Activated effector memory CD4-positive, alpha-beta T cell treated with anti-CD3 and anti-CD28 coated beads, Interleukin-2, amount 50 U/mL, for 16 hours (primary cell): ENCODE measurements around the gene CDH7.

Source experiments
- DNase-seq: peaks from one replicate; pipeline ENCODE4 v3.0.0-alpha.2; 2020

CDH7 gene

GRCh38 chr18:65750389-65751154, at the start of gene CDH7:
Gene CDH7 (plus strand): TSS chr18:65751012. CDS start chr18:65762843, 11,831 bp downstream.
- DNase-seq: no peak

- no peak for DNase-seq
These were observed 46.8 kb upstream of the CDH7 start for GRCh38 chr18:65704046-65704445.

GRCh38 chr18:65706646-65707045, 44.2 kb upstream of the CDH7 start:
- no peak for DNase-seq

- DNase-seq: no peak
These were observed 39.3 kb upstream of the CDH7 start for GRCh38 chr18:65711493-65711892.

- DNase-seq: no peak
These were observed 29.2 kb upstream of the CDH7 start for GRCh38 chr18:65721619-65722018.

- no peak for DNase-seq
These were observed 25.4 kb upstream of the CDH7 start for GRCh38 chr18:65725251-65726050.

GRCh38 chr18:65735155-65735554, 15.7 kb upstream of the CDH7 start:
- no peak for DNase-seq

GRCh38 chr18:65737471-65737955, 13.3 kb upstream of the CDH7 start:
- DNase-seq: no peak

GRCh38 chr18:65746936-65747335, 3.9 kb upstream of the CDH7 start:
- no peak for DNase-seq

- no peak for DNase-seq
These were observed 2.5 kb upstream of the CDH7 start for GRCh38 chr18:65748321-65748720.

- DNase-seq: no peak
These were observed 971 bp upstream of the CDH7 start for GRCh38 chr18:65749841-65750240.

GRCh38 chr18:65751155-65752085, 608 bp downstream of the CDH7 start:
- no peak for DNase-seq

- no peak for DNase-seq
These were observed 2.0 kb downstream of the CDH7 start for GRCh38 chr18:65752625-65753325.

- no peak for DNase-seq
These were observed 2.7 kb downstream of the CDH7 start for GRCh38 chr18:65753520-65753919.

- no peak for DNase-seq
These were observed 3.3 kb downstream of the CDH7 start for GRCh38 chr18:65754121-65754520.

GRCh38 chr18:65755616-65756015, 4.8 kb downstream of the CDH7 start:
- DNase-seq: no peak

GRCh38 chr18:65760457-65760856, 9.6 kb downstream of the CDH7 start:
- no peak for DNase-seq

- no peak for DNase-seq
These were observed 11.0 kb downstream of the CDH7 start for GRCh38 chr18:65761636-65762295.

- no peak for DNase-seq
These were observed 11.7 kb downstream of the CDH7 start for GRCh38 chr18:65762556-65762955.

GRCh38 chr18:65767406-65767805, 16.6 kb downstream of the CDH7 start:
- DNase-seq: no peak

- DNase-seq: no peak
These were observed 17.4 kb downstream of the CDH7 start for GRCh38 chr18:65768120-65768778.
